HCT116 (cell line): ENCODE measurements around the gene FAM181B. TPM values are rescaled to one million over a fixed set of nuclear protein-coding genes. Genes with fewer than 3 reads are reported as not detected.

Source experiments
- ATAC-seq: fragments of 200-7000 bp; cut with Tn5 transposase; 2 replicates; pipeline ENCODE4 v1.9.1; 2020; ENCODE audit warnings: mild to moderate bottlenecking, moderate library complexity
- BruUV-seq: library from RNA; stranded (reverse); fragments of 400-500 nt; replicated peaks from 2 replicates; lab custom pipeline; 2021; lab: Mats Ljungman, UMichigan
- CTCF ChIA-PET: fragments of 300-600 bp; sonication (Branson Sonifier 250); formaldehyde crosslinking; loops from one replicate; lab custom pipeline; 2021; ENCODE audit warnings: antibody characterized with exemption; lab: Charles Lee
- POLR2A ChIA-PET: fragments of 300-600, 350-600 bp; sonication (Branson Sonifier 250); formaldehyde crosslinking; loops from one replicate; lab custom pipeline; 2021; ENCODE audit warnings: antibody characterized with exemption; lab: Charles Lee
- RAD21 ChIA-PET, 2 experiments: fragments of 300-600 bp; sonication (Branson Sonifier 250); formaldehyde crosslinking; loops; one replicate each; lab custom pipeline; 2023; ENCODE audit warnings: low total read pairs in 2 of 2; ENCODE audit not compliant: uncharacterized antibody in 2 of 2, unreplicated experiment in 2 of 2, low non-redundant PET in 1 of 2; lab: Charles Lee
- DNase-seq: peaks from one replicate; pipeline ENCODE4 v3.0.0-alpha.2; 2010; ENCODE audit warnings: low read depth, low spot score
- H2AFZ ChIP-seq: fragments of 200-600 bp; shearing (Covaris generic), sonication (generic); 2 replicates; pipeline ENCODE4 v1.6.1; 2017; ENCODE audit warnings: low read depth, mixed run types, mixed read lengths, antibody characterized with exemption, low read length; ENCODE audit not compliant: poor library complexity, severe bottlenecking
- H3K27ac ChIP-seq: 2 replicates; pipeline ENCODE4 v1.5.1; 2012; ENCODE audit warnings: low read depth, low read length
- H3K27me3 ChIP-seq: fragments of 200-600 bp; sonication (generic); 2 replicates; pipeline ENCODE4 v1.6.1; 2016; ENCODE audit warnings: mixed run types, low read length, mixed read lengths; ENCODE audit not compliant: insufficient read depth
- H3K36me3 ChIP-seq, 2 experiments: fragments of 200-500 bp in 1 of 2; fragments of 200-600 bp in 1 of 2; sonication (Bioruptor generic) in 1 of 2; sonication (generic) in 1 of 2; 2 replicates each; pipeline versions ENCODE4 v1.5.1 to v1.6.1; 2014 to 2016; ENCODE audit warnings: low read length in 2 of 2, inconsistent platforms in 1 of 2, mixed read lengths in 1 of 2, mixed run types in 1 of 2; ENCODE audit not compliant: insufficient read depth in 2 of 2, control insufficient read depth in 1 of 2
- H3K4me1 ChIP-seq, 2 experiments: fragments of 200-600 bp in 1 of 2; sonication (generic) in 1 of 2; 2 replicates each; pipeline versions ENCODE4 v1.5.1 to v1.6.1; 2012 to 2017; ENCODE audit warnings: low read length in 2 of 2, inconsistent platforms in 1 of 2, mild to moderate bottlenecking in 1 of 2, mixed read lengths in 1 of 2, mixed run types in 1 of 2, moderate library complexity in 1 of 2; ENCODE audit not compliant: insufficient read depth in 2 of 2, control insufficient read depth in 1 of 2
- H3K4me2 ChIP-seq: fragments of 200-600 bp; sonication (generic); 2 replicates; pipeline ENCODE4 v1.6.1; 2017; ENCODE audit warnings: mixed run types, low read length, mixed read lengths
- H3K4me3 ChIP-seq, 2 experiments: fragments of 200-600 bp in 1 of 2; sonication (generic) in 1 of 2; replicated peaks in 1 of 2; 2 replicates each; pipeline ENCODE4 v1.5.1; 2011 to 2016; ENCODE audit warnings: low read length in 2 of 2, control low read depth in 1 of 2, low read depth in 1 of 2, mild to moderate bottlenecking in 1 of 2, mixed read lengths in 1 of 2, mixed run types in 1 of 2
- H3K79me2 ChIP-seq: fragments of 200-600 bp; sonication (generic); 2 replicates; pipeline ENCODE4 v1.6.1; 2017; ENCODE audit warnings: mild to moderate bottlenecking, mixed run types, low read length, moderate library complexity, mixed read lengths; ENCODE audit not compliant: insufficient read depth
- H3K9ac ChIP-seq: fragments of 200-600 bp; sonication (generic); 2 replicates; pipeline ENCODE4 v1.6.1; 2016; ENCODE audit warnings: low read length, mixed read lengths
- H3K9me2 ChIP-seq: fragments of 200-600 bp; sonication (generic), shearing (Covaris generic); 2 replicates; pipeline ENCODE4 v1.6.1; 2017; ENCODE audit warnings: mixed run types, mild to moderate bottlenecking, moderate library complexity; ENCODE audit not compliant: insufficient read depth
- H3K9me3 ChIP-seq, 2 experiments: fragments of 200-500 bp in 1 of 2; fragments of 200-600 bp in 1 of 2; sonication (Bioruptor generic) in 1 of 2; sonication (generic) in 1 of 2; 2 replicates each; pipeline ENCODE4 v1.6.1; 2014 to 2017; ENCODE audit warnings: low read length in 2 of 2, mixed read lengths in 2 of 2, inconsistent platforms in 1 of 2, low read depth in 1 of 2, mild to moderate bottlenecking in 1 of 2, mixed run types in 1 of 2, moderate library complexity in 1 of 2; ENCODE audit not compliant: control insufficient read depth in 1 of 2, insufficient read depth in 1 of 2
- H4K20me1 ChIP-seq: fragments of 200-600 bp; sonication (generic), shearing (Covaris generic); 2 replicates; pipeline ENCODE4 v1.6.1; 2017; ENCODE audit warnings: mixed run types, mild to moderate bottlenecking, moderate library complexity; ENCODE audit not compliant: insufficient read depth
- CBX3 ChIP-seq: IDR thresholded peaks from 2 replicates; pipeline ENCODE4 v1.6.1; 2012; ENCODE audit warnings: low read depth
- CEBPB ChIP-seq: IDR thresholded peaks from 2 replicates; pipeline ENCODE4 v1.6.1; 2012; ENCODE audit warnings: low read depth
- EGR1 ChIP-seq: IDR thresholded peaks from 2 replicates; pipeline ENCODE4 v1.6.1; 2012; ENCODE audit warnings: low read depth
- EZH2 ChIP-seq: fragments of 200-600 bp; sonication (generic); IDR thresholded peaks from 2 replicates; pipeline ENCODE4 v1.6.1; 2017; ENCODE audit warnings: antibody characterized with exemption, mixed run types
- EZH2phosphoT487 ChIP-seq: fragments of 200-600 bp; IDR thresholded peaks from 2 replicates; pipeline ENCODE4 v1.6.1; 2018; ENCODE audit warnings: antibody characterized with exemption, borderline replicate concordance
- FOSL1 ChIP-seq: IDR thresholded peaks from 2 replicates; pipeline ENCODE4 v1.6.1; 2012; ENCODE audit warnings: low read depth
- POLR2A ChIP-seq: IDR thresholded peaks from 2 replicates; pipeline ENCODE4 v1.7.0; 2011; ENCODE audit warnings: borderline replicate concordance; ENCODE audit not compliant: insufficient read depth, insufficient read length; ENCODE audit errors: extremely low read depth
- POLR2AphosphoS5 ChIP-seq: IDR thresholded peaks from 2 replicates; pipeline ENCODE4 v1.6.1; 2011; ENCODE audit warnings: mild to moderate bottlenecking, low read depth, low read length, moderate library complexity
- RAD21 ChIP-seq: IDR thresholded peaks from 2 replicates; pipeline ENCODE4 v1.6.1; 2012; ENCODE audit warnings: low read depth, mild to moderate bottlenecking
- SP1 ChIP-seq: IDR thresholded peaks from 2 replicates; pipeline ENCODE4 v1.6.1; 2012; ENCODE audit warnings: low read depth
- SRF ChIP-seq: IDR thresholded peaks from 2 replicates; pipeline ENCODE4 v1.6.1; 2012; ENCODE audit warnings: low read depth
- TCF7L2 ChIP-seq: IDR thresholded peaks from 2 replicates; pipeline ENCODE4 v1.7.0; 2011; ENCODE audit warnings: borderline replicate concordance, inconsistent platforms; ENCODE audit not compliant: insufficient read depth, insufficient read length; ENCODE audit errors: extremely low read depth
- intact Hi-C: fragments of 100-400 bp; cut with micrococcal nuclease; formaldehyde crosslinking; loops from 2 replicates; pipeline ENCODE4 v1.10.0; 2022
- total RNA-seq: library from RNA; stranded (reverse); gene quantifications from one replicate; pipeline ENCODE4 v1.2.1, GENCODE V29; 2021; ENCODE audit not compliant: unreplicated experiment
- TF ChIP-seq, protein P1 (sequence below): IDR thresholded peaks from 2 replicates; pipeline ENCODE4 v1.6.1; 2011; ENCODE audit warnings: mild to moderate bottlenecking, low read length, moderate library complexity; ENCODE audit not compliant: insufficient replicate concordance; ENCODE audit errors: extremely low read depth
- TF ChIP-seq, protein P2 (sequence below): IDR thresholded peaks from 2 replicates; pipeline ENCODE4 v1.6.1; 2012; ENCODE audit warnings: low read depth
- TF ChIP-seq, protein P3 (sequence below): IDR thresholded peaks from 2 replicates; pipeline ENCODE4 v1.6.1; 2012
- TF ChIP-seq, protein P4 (sequence below), 3 experiments: fragments of 200-600 bp in 1 of 3; sonication (generic) in 1 of 3; IDR thresholded peaks in 2 of 3; conservative IDR thresholded peaks in 1 of 3; 2 replicates each; pipeline ENCODE4 v1.5.1; 2012 to 2017; ENCODE audit warnings: low read depth in 2 of 3, low read length in 2 of 3, antibody characterized with exemption in 1 of 3, borderline replicate concordance in 1 of 3, control low read depth in 1 of 3, mild to moderate bottlenecking in 1 of 3, mixed read lengths in 1 of 3, mixed run types in 1 of 3, moderate library complexity in 1 of 3; ENCODE audit not compliant: insufficient read depth in 1 of 3

The FAM181B gene
- total RNA-seq, 1 experiment from 2014 or later, result not detected

DNA sequence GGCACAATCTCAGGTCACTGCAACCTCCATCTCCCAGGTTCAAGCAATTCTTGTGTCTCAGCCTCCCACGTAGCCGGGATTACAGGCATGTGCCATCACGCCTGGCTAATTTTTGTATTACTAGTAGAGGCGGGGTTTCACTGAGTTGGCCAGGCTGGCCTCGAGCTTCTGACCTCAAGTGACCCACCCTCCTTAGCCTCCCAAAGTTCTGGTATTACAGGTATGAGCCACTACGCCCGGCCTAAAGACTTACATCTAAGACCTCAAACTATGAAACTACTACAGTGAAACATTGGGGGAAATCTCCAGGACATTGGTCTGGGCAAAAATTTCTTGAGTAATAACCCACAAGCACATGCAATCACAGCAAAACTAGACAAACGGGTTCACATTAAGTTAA, 13.8 kb upstream of the FAM181B start:
- POLR2A ChIA-PET, result no interaction called here
- Histone ChIP-seq H3K79me2 (no peaks in the 10 kb centered on the region), H3K9me2 (no peaks in the 10 kb centered on the region), H3K9me3 (no peaks in the 10 kb centered on the region), H3K36me3 (no peaks in the 10 kb centered on the region), H3K9ac (no peak overlapping the region), H2AFZ (no peak overlapping the region), H4K20me1 (no peaks in the 10 kb centered on the region), H3K4me1 (no peaks in the 10 kb centered on the region), H3K4me2 (no peak overlapping the region), H3K27ac (no peak overlapping the region), H3K4me3 (no peak overlapping the region), H3K27me3 (peaks cover 21% of the 10 kb centered on the region)
- DNase-seq (no peak), ATAC-seq (no peak)
- BruUV-seq, result no TSS peak
- RAD21 ChIA-PET, result no interaction called here
- CTCF ChIA-PET, result no interaction called here
- no peak for TF ChIP-seq RAD21
- no peak for TF ChIP-seq POLR2AphosphoS5
- TF ChIP-seq SRF, result no peak
- TF ChIP-seq FOSL1, result no peak
- TF ChIP-seq SP1, result no peak
- TF ChIP-seq POLR2A, result no peak
- TF ChIP-seq, protein P1, sequence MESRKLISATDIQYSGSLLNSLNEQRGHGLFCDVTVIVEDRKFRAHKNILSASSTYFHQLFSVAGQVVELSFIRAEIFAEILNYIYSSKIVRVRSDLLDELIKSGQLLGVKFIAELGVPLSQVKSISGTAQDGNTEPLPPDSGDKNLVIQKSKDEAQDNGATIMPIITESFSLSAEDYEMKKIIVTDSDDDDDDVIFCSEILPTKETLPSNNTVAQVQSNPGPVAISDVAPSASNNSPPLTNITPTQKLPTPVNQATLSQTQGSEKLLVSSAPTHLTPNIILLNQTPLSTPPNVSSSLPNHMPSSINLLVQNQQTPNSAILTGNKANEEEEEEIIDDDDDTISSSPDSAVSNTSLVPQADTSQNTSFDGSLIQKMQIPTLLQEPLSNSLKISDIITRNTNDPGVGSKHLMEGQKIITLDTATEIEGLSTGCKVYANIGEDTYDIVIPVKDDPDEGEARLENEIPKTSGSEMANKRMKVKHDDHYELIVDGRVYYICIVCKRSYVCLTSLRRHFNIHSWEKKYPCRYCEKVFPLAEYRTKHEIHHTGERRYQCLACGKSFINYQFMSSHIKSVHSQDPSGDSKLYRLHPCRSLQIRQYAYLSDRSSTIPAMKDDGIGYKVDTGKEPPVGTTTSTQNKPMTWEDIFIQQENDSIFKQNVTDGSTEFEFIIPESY, result no peak
- TF ChIP-seq, protein P2, sequence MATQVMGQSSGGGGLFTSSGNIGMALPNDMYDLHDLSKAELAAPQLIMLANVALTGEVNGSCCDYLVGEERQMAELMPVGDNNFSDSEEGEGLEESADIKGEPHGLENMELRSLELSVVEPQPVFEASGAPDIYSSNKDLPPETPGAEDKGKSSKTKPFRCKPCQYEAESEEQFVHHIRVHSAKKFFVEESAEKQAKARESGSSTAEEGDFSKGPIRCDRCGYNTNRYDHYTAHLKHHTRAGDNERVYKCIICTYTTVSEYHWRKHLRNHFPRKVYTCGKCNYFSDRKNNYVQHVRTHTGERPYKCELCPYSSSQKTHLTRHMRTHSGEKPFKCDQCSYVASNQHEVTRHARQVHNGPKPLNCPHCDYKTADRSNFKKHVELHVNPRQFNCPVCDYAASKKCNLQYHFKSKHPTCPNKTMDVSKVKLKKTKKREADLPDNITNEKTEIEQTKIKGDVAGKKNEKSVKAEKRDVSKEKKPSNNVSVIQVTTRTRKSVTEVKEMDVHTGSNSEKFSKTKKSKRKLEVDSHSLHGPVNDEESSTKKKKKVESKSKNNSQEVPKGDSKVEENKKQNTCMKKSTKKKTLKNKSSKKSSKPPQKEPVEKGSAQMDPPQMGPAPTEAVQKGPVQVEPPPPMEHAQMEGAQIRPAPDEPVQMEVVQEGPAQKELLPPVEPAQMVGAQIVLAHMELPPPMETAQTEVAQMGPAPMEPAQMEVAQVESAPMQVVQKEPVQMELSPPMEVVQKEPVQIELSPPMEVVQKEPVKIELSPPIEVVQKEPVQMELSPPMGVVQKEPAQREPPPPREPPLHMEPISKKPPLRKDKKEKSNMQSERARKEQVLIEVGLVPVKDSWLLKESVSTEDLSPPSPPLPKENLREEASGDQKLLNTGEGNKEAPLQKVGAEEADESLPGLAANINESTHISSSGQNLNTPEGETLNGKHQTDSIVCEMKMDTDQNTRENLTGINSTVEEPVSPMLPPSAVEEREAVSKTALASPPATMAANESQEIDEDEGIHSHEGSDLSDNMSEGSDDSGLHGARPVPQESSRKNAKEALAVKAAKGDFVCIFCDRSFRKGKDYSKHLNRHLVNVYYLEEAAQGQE, result no peak
- TF ChIP-seq CEBPB, result no peak
- no peak for TF ChIP-seq EZH2
- no peak for TF ChIP-seq TCF7L2
- TF ChIP-seq, protein P3, sequence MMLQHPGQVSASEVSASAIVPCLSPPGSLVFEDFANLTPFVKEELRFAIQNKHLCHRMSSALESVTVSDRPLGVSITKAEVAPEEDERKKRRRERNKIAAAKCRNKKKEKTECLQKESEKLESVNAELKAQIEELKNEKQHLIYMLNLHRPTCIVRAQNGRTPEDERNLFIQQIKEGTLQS, result no peak
- TF ChIP-seq, protein P4, sequence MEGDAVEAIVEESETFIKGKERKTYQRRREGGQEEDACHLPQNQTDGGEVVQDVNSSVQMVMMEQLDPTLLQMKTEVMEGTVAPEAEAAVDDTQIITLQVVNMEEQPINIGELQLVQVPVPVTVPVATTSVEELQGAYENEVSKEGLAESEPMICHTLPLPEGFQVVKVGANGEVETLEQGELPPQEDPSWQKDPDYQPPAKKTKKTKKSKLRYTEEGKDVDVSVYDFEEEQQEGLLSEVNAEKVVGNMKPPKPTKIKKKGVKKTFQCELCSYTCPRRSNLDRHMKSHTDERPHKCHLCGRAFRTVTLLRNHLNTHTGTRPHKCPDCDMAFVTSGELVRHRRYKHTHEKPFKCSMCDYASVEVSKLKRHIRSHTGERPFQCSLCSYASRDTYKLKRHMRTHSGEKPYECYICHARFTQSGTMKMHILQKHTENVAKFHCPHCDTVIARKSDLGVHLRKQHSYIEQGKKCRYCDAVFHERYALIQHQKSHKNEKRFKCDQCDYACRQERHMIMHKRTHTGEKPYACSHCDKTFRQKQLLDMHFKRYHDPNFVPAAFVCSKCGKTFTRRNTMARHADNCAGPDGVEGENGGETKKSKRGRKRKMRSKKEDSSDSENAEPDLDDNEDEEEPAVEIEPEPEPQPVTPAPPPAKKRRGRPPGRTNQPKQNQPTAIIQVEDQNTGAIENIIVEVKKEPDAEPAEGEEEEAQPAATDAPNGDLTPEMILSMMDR (IDR thresholded peaks at IDR 0.05 in 2 of 3, conservative IDR thresholded peaks at IDR 0.05 in 1 of 3; ENCODE audit: borderline replicate concordance in 1 of 3, insufficient read depth in 1 of 3, low read depth in 2 of 3, low read length in 2 of 3), result no peak
- TF ChIP-seq EZH2phosphoT487, result no peak
- TF ChIP-seq CBX3, result no peak
- no peak for TF ChIP-seq EGR1
- intact Hi-C loops, result no loop called here
